Activated CD4-positive, alpha-beta memory T cell treated with anti-CD3 and anti-CD28 coated beads for 36 hours (primary cell): ENCODE results near the gene MAD2L2. TPM values are rescaled to one million over a fixed set of nuclear protein-coding genes. Genes with fewer than 3 reads are reported as not detected.
A peak's percentile ranks its signal among the peaks of the same experiment; 100 is the strongest.

ENCODE experiments used
- CTCF ChIA-PET: fragments of 350-600 bp; sonication (Branson Sonifier 250); formaldehyde crosslinking; loops from one replicate; lab custom pipeline; 2021; ENCODE audit warnings: antibody characterized with exemption, inconsistent platforms; lab: Charles Lee
- POLR2A ChIA-PET: fragments of 350-600 bp; sonication (Branson Sonifier 250); formaldehyde crosslinking; loops from one replicate; lab custom pipeline; 2021; ENCODE audit warnings: antibody characterized with exemption; lab: Charles Lee
- DNase-seq: peaks from one replicate; pipeline ENCODE4 v3.0.0-alpha.2; 2020
- H3K27ac Mint-ChIP-seq: one replicate; pipeline ENCODE4 v1.8.0; 2021; ENCODE audit warnings: mixed read lengths
- H3K27me3 Mint-ChIP-seq: one replicate; pipeline ENCODE4 v1.8.0; 2021; ENCODE audit warnings: mixed read lengths
- H3K36me3 Mint-ChIP-seq: one replicate; pipeline ENCODE4 v1.8.0; 2021; ENCODE audit warnings: mixed read lengths
- H3K4me1 Mint-ChIP-seq: one replicate; pipeline ENCODE4 v1.8.0; 2021; ENCODE audit warnings: low read depth, mixed read lengths
- H3K4me3 Mint-ChIP-seq: one replicate; pipeline ENCODE4 v1.8.0; 2021; ENCODE audit warnings: mild to moderate bottlenecking, mixed read lengths
- H3K9me3 Mint-ChIP-seq: one replicate; pipeline ENCODE4 v1.8.0; 2021; ENCODE audit warnings: mixed read lengths
- intact Hi-C: fragments of 100-400 bp; cut with micrococcal nuclease; formaldehyde crosslinking; loops from one replicate; pipeline ENCODE4 v1.15.1; 2023
- total RNA-seq, 2 experiments: library from RNA; stranded (reverse); gene quantifications; one replicate each; pipeline ENCODE4 v1.2.3, GENCODE V29; 2021

MAD2L2 gene
- total RNA-seq, 2 experiments from 2014 or later = 88.5 to 93.2 TPM

- Mint-ChIP-seq H3K4me3 (peak overlapping the region; percentile 37), H3K27me3 (peaks cover 37% of the 10 kb centered on the region), H3K27ac (no peak overlapping the region), H3K9me3 (no peaks in the 10 kb centered on the region), H3K36me3 (no peaks in the 10 kb centered on the region), H3K4me1 (peaks cover 20% of the 10 kb centered on the region)
- DNase-seq = no peak
- CTCF ChIA-PET = interaction anchor here (1.5 kb wide), 1 partner anchor 28 kb away, joined by 5 read pairs; the partner anchor contains the start of gene FBXO6
- POLR2A ChIA-PET = interaction anchor here (1.6 kb wide), 1 partner anchor 10 kb away, joined by 3 read pairs; no protein-coding TSS in a partner anchor
- intact Hi-C loops = no loop called here
These were observed 11.2 kb upstream of the MAD2L2 start for GRCh38 chr1:11691928-11692711.

- Mint-ChIP-seq H3K4me1 (peaks cover 20% of the 10 kb centered on the region), H3K27me3 (peaks cover 37% of the 10 kb centered on the region), H3K27ac (no peak within 1 kb of the TSS), H3K9me3 (no peaks in the 10 kb centered on the region), H3K36me3 (no peaks in the 10 kb centered on the region), H3K4me3 (peak within 1 kb of the TSS; percentile 37)
- DNase-seq = no peak
- ChIA-PET CTCF (no interaction called here), POLR2A (no interaction called here)
- intact Hi-C loops = no loop called here
These were observed 10.5 kb upstream of the MAD2L2 start, which contains the start of gene DRAXIN for GRCh38 chr1:11691302-11691914. TSS of gene DRAXIN (plus strand) at chr1:11691710. CDS start at chr1:11706259, 14,549 bp downstream.

- intact Hi-C loops = no loop called here
- Mint-ChIP-seq H3K36me3 (no peaks in the 10 kb centered on the region), H3K9me3 (no peaks in the 10 kb centered on the region), H3K27ac (no peak overlapping the region), H3K4me3 (no peak overlapping the region), H3K27me3 (peaks cover 37% of the 10 kb centered on the region), H3K4me1 (peaks cover 20% of the 10 kb centered on the region)
- CTCF ChIA-PET = interaction anchor here (0.9 to 1.7 kb wide), 4 partner anchors 9 to 45 kb away, joined by 3 to 6 read pairs (median 4); no protein-coding TSS in a partner anchor
- POLR2A ChIA-PET = interaction anchor here (1.2 kb wide), 1 partner anchor 9 kb away, joined by 3 read pairs; the partner anchor contains the start of gene MAD2L2
- no peak for DNase-seq
These were observed 9.7 kb upstream of the MAD2L2 start for GRCh38 chr1:11690397-11691301.

- CTCF ChIA-PET = no interaction called here
These were observed 7.6 kb upstream of the MAD2L2 start for GRCh38 chr1:11688506-11688905.

GRCh38 chr1:11685210-11685752 is 4.3 kb upstream of the MAD2L2 start:
- intact Hi-C loops = no loop called here
- Mint-ChIP-seq H3K4me3 (no peak overlapping the region), H3K27ac (no peak overlapping the region), H3K27me3 (peaks cover 12% of the 10 kb centered on the region), H3K9me3 (no peaks in the 10 kb centered on the region), H3K4me1 (peaks cover 3% of the 10 kb centered on the region), H3K36me3 (no peaks in the 10 kb centered on the region)
- no peak for DNase-seq
- POLR2A ChIA-PET = interaction anchor here (0.6 kb wide), 1 partner anchor 25 kb away, joined by 3 read pairs; no protein-coding TSS in a partner anchor
- CTCF ChIA-PET = interaction anchor here (2.5 kb wide), 1 partner anchor 34 kb away, joined by 10 read pairs; no protein-coding TSS in a partner anchor

More at GRCh38 chr1:11688506-11688905, 7.6 kb upstream of the MAD2L2 start:
- no peaks in the 10 kb centered on the region for H3K9me3 Mint-ChIP-seq
- no peaks in the 10 kb centered on the region for H3K36me3 Mint-ChIP-seq
- no peak overlapping the region for H3K4me3 Mint-ChIP-seq
- peaks cover 20% of the 10 kb centered on the region for H3K4me1 Mint-ChIP-seq
- DNase-seq = no peak
- no peak overlapping the region for H3K27ac Mint-ChIP-seq
- intact Hi-C loops = no loop called here
- POLR2A ChIA-PET = no interaction called here
- H3K27me3 Mint-ChIP-seq = peaks cover 31% of the 10 kb centered on the region

- CTCF ChIA-PET = no interaction called here
- Mint-ChIP-seq H3K4me3 (no peak overlapping the region), H3K4me1 (peaks cover 9% of the 10 kb centered on the region), H3K27ac (no peak overlapping the region), H3K36me3 (no peaks in the 10 kb centered on the region), H3K27me3 (peaks cover 5% of the 10 kb centered on the region), H3K9me3 (no peaks in the 10 kb centered on the region)
- intact Hi-C loops = no loop called here
- no peak for DNase-seq
- POLR2A ChIA-PET = no interaction called here
These were observed 3.1 kb upstream of the MAD2L2 start for GRCh38 chr1:11684070-11684469.

- Mint-ChIP-seq H3K9me3 (no peaks in the 10 kb centered on the region), H3K27ac (no peak overlapping the region), H3K4me1 (peaks cover 11% of the 10 kb centered on the region), H3K27me3 (peaks cover 2% of the 10 kb centered on the region), H3K4me3 (no peak overlapping the region), H3K36me3 (no peaks in the 10 kb centered on the region)
- DNase-seq = no peak
- ChIA-PET CTCF (interaction anchor here (1.0 to 2.4 kb wide), 5 partner anchors 11 to 936 kb away, joined by 3 to 20 read pairs (median 8); partner anchors contain the start of gene FBXO6), POLR2A (interaction anchor here (1.6 to 2.5 kb wide), 2 partner anchors 53 to 226 kb away, joined by 4 to 18 read pairs; partner anchors contain the start of gene AGTRAP)
- intact Hi-C loops = no loop called here
These were observed 1.9 kb upstream of the MAD2L2 start for GRCh38 chr1:11682799-11683198.

GRCh38 chr1:11682287-11682771 is 1.4 kb upstream of the MAD2L2 start:
- Mint-ChIP-seq H3K9me3 (no peaks in the 10 kb centered on the region), H3K27me3 (peaks cover 2% of the 10 kb centered on the region), H3K27ac (no peak overlapping the region), H3K36me3 (no peaks in the 10 kb centered on the region), H3K4me1 (peaks cover 11% of the 10 kb centered on the region), H3K4me3 (peak overlapping the region; percentile 13)
- ChIA-PET CTCF (interaction anchor here (0.9 to 2.4 kb wide), 9 partner anchors 8 to 937 kb away, joined by 3 to 20 read pairs (median 7); partner anchors contain the start of gene FBXO6), POLR2A (interaction anchor here (1.2 to 2.5 kb wide), 4 partner anchors 11 to 227 kb away, joined by 3 to 18 read pairs (median 7); partner anchors contain the start of genes AGTRAP and FBXO6)
- intact Hi-C loops = no loop called here
- DNase-seq = no peak

- POLR2A ChIA-PET = interaction anchor here (0.6 to 1.6 kb wide), 6 partner anchors 10 to 43 kb away, joined by 3 to 10 read pairs (median 3); partner anchors contain the start of gene FBXO6
- H3K36me3 Mint-ChIP-seq = peaks cover 4% of the 10 kb centered on the region
- H3K27ac Mint-ChIP-seq = peak overlapping the region; percentile 42
- peaks cover 11% of the 10 kb centered on the region for H3K4me1 Mint-ChIP-seq
- no peaks in the 10 kb centered on the region for H3K9me3 Mint-ChIP-seq
- H3K27me3 Mint-ChIP-seq = peaks cover 2% of the 10 kb centered on the region
- peak overlapping the region; percentile 82 for H3K4me3 Mint-ChIP-seq
- CTCF ChIA-PET = interaction anchor here (2.0 to 2.4 kb wide), 2 partner anchors 16 to 39 kb away, joined by 17 to 20 read pairs; partner anchors contain the start of gene FBXO6
- DNase-seq = no peak
- intact Hi-C loops = loop anchor here (1.0 to 2.0 kb wide), 3 partner anchors 13 to 39 kb away; partner anchors contain the start of gene FBXO6
These were observed 478 bp downstream of the MAD2L2 start for GRCh38 chr1:11680270-11681070.

GRCh38 chr1:11678442-11678841 is 2.5 kb downstream of the MAD2L2 start:
- no peak for DNase-seq
- H3K4me3 Mint-ChIP-seq = no peak overlapping the region
- H3K4me1 Mint-ChIP-seq = peaks cover 11% of the 10 kb centered on the region
- no peak overlapping the region for H3K27ac Mint-ChIP-seq
- H3K9me3 Mint-ChIP-seq = no peaks in the 10 kb centered on the region
- CTCF ChIA-PET = interaction anchor here (1.4 to 1.7 kb wide), 2 partner anchors 14 to 28 kb away, joined by 4 read pairs; partner anchors contain the start of gene FBXO6
- intact Hi-C loops = no loop called here
- POLR2A ChIA-PET = interaction anchor here (0.6 to 0.8 kb wide), 2 partner anchors 14 to 230 kb away, joined by 3 to 5 read pairs; no protein-coding TSS in a partner anchor
- peaks cover 12% of the 10 kb centered on the region for H3K36me3 Mint-ChIP-seq
- H3K27me3 Mint-ChIP-seq = no peaks in the 10 kb centered on the region
